H9 (cell line): ENCODE results near the gene MYO7B. TPM values are rescaled to one million over a fixed set of nuclear protein-coding genes. Genes with fewer than 3 reads are reported as not detected.

ENCODE experiments used
- DNase-seq: peaks from one replicate; pipeline ENCODE4 v3.0.0-alpha.2; 2017
- H2AFZ ChIP-seq: one replicate; pipeline ENCODE4 v1.6.1; 2013; ENCODE audit warnings: mild to moderate bottlenecking, low read length, control low read depth, moderate library complexity
- H2AK5ac ChIP-seq: 2 replicates; pipeline ENCODE4 v1.6.1; 2013; ENCODE audit warnings: low read length, control low read depth, mixed read lengths; ENCODE audit not compliant: insufficient read length
- H2BK120ac ChIP-seq: one replicate; pipeline ENCODE4 v1.6.1; 2013; ENCODE audit warnings: low read depth, mild to moderate bottlenecking, low read length, control low read depth, inconsistent platforms; ENCODE audit not compliant: poor library complexity, severe bottlenecking
- H2BK12ac ChIP-seq: 2 replicates; pipeline ENCODE4 v1.6.1; 2013; ENCODE audit warnings: low read length, control low read depth, mixed read lengths, low read depth; ENCODE audit not compliant: insufficient read length
- H2BK15ac ChIP-seq: 2 replicates; pipeline ENCODE4 v1.6.1; 2013; ENCODE audit warnings: low read depth, low read length, control low read depth
- H2BK20ac ChIP-seq: one replicate; pipeline ENCODE4 v1.6.1; 2013; ENCODE audit warnings: low read depth, mild to moderate bottlenecking, low read length, control low read depth, inconsistent platforms; ENCODE audit not compliant: poor library complexity, severe bottlenecking
- H2BK5ac ChIP-seq: 2 replicates; pipeline ENCODE4 v1.6.1; 2013; ENCODE audit warnings: low read length, control low read depth, mixed read lengths; ENCODE audit not compliant: insufficient read length
- H3K14ac ChIP-seq: 2 replicates; pipeline ENCODE4 v1.6.1; 2013; ENCODE audit warnings: low read length, control low read depth; ENCODE audit not compliant: insufficient read depth
- H3K18ac ChIP-seq: 2 replicates; pipeline ENCODE4 v1.6.1; 2013; ENCODE audit warnings: low read depth, mild to moderate bottlenecking, mixed read lengths, low read length, control low read depth; ENCODE audit not compliant: insufficient read length
- H3K23ac ChIP-seq: 2 replicates; pipeline ENCODE4 v1.6.1; 2013; ENCODE audit warnings: low read length, control low read depth, mixed read lengths, low read depth; ENCODE audit not compliant: insufficient read length
- H3K23me2 ChIP-seq: 2 replicates; pipeline ENCODE4 v1.6.1; 2013; ENCODE audit warnings: low read depth, mild to moderate bottlenecking, mixed read lengths, low read length, control low read depth; ENCODE audit not compliant: insufficient read length, poor library complexity, severe bottlenecking
- H3K27ac ChIP-seq: 2 replicates; pipeline ENCODE4 v1.5.1; 2013; ENCODE audit warnings: low read length, control low read depth, mixed read lengths, low read depth; ENCODE audit not compliant: insufficient read length
- H3K27me3 ChIP-seq: 2 replicates; pipeline ENCODE4 v1.6.1; 2013; ENCODE audit warnings: low read length, control low read depth, inconsistent platforms; ENCODE audit not compliant: insufficient read depth
- H3K4ac ChIP-seq: 2 replicates; pipeline ENCODE4 v1.6.1; 2013; ENCODE audit warnings: low read depth, mild to moderate bottlenecking, control low read depth, inconsistent platforms, low read length, moderate library complexity
- H3K4me1 ChIP-seq: 2 replicates; pipeline ENCODE4 v1.6.1; 2013; ENCODE audit warnings: low read length, control low read depth, inconsistent platforms; ENCODE audit not compliant: insufficient read depth
- H3K4me2 ChIP-seq: 2 replicates; pipeline ENCODE4 v1.6.1; 2013; ENCODE audit warnings: low read length, control low read depth, mixed read lengths; ENCODE audit not compliant: insufficient read length, insufficient read depth
- H3K56ac ChIP-seq: 2 replicates; pipeline ENCODE4 v1.6.1; 2013; ENCODE audit warnings: low read depth, mild to moderate bottlenecking, mixed read lengths, low read length, control low read depth; ENCODE audit not compliant: insufficient read length
- H3K79me1 ChIP-seq: 2 replicates; pipeline ENCODE4 v1.6.1; 2013; ENCODE audit warnings: low read depth, mild to moderate bottlenecking, moderate library complexity, low read length, control low read depth, inconsistent platforms; ENCODE audit not compliant: insufficient read depth, poor library complexity, severe bottlenecking
- H3K79me2 ChIP-seq: 2 replicates; pipeline ENCODE4 v1.6.1; 2013; ENCODE audit warnings: low read length, control low read depth, inconsistent platforms; ENCODE audit not compliant: insufficient read depth
- H3K9ac ChIP-seq: 2 replicates; pipeline ENCODE4 v1.6.1; 2013; ENCODE audit warnings: low read length, control low read depth, mixed read lengths; ENCODE audit not compliant: insufficient read length; ENCODE audit errors: extremely low read depth
- H3K9me3 ChIP-seq: one replicate; pipeline ENCODE4 v1.6.1; 2013; ENCODE audit warnings: low read depth, low read length, inconsistent platforms; ENCODE audit not compliant: control insufficient read depth
- H3T11ph ChIP-seq: one replicate; pipeline ENCODE4 v1.6.1; 2013; ENCODE audit warnings: mild to moderate bottlenecking, low read length, control low read depth, inconsistent platforms
- H4K20me1 ChIP-seq: one replicate; pipeline ENCODE4 v1.6.1; 2013; ENCODE audit not compliant: control insufficient read depth, insufficient read length, insufficient read depth
- H4K5ac ChIP-seq: 2 replicates; pipeline ENCODE4 v1.6.1; 2013; ENCODE audit warnings: low read depth, mild to moderate bottlenecking, mixed read lengths, low read length, control low read depth; ENCODE audit not compliant: insufficient read length
- H4K8ac ChIP-seq: replicated peaks from 2 replicates; pipeline ENCODE4 v1.6.1; 2013; ENCODE audit warnings: low read length, control low read depth, mixed read lengths, low read depth; ENCODE audit not compliant: insufficient read length
- H4K91ac ChIP-seq: 2 replicates; pipeline ENCODE4 v1.6.1; 2013; ENCODE audit warnings: low read depth, mild to moderate bottlenecking, moderate library complexity, mixed read lengths, low read length, control low read depth; ENCODE audit not compliant: insufficient read length
- H3K27ac Mint-ChIP-seq, 3 experiments: 2 replicates in 2 of 3; 3 replicates in 1 of 3; pipeline ENCODE4 v1.8.0; 2020 to 2021; ENCODE audit warnings: mixed read lengths in 3 of 3, mild to moderate bottlenecking in 1 of 3, moderate library complexity in 1 of 3
- H3K27me3 Mint-ChIP-seq: 2 replicates; pipeline ENCODE4 v1.8.0; 2021; ENCODE audit warnings: low read depth, mild to moderate bottlenecking, moderate library complexity, mixed read lengths
- H3K36me3 Mint-ChIP-seq, 3 experiments: 2 replicates in 2 of 3; 3 replicates in 1 of 3; pipeline ENCODE4 v1.8.0; 2020 to 2021; ENCODE audit warnings: low read depth in 3 of 3, mixed read lengths in 3 of 3; ENCODE audit not compliant: insufficient read depth in 1 of 3
- H3K4me1 Mint-ChIP-seq, 2 experiments: 2 replicates each; pipeline ENCODE4 v1.8.0; 2020; ENCODE audit warnings: mixed read lengths in 2 of 2
- H3K4me3 Mint-ChIP-seq, 2 experiments: 2 replicates in 1 of 2; 3 replicates in 1 of 2; pipeline ENCODE4 v1.8.0; 2020 to 2021; ENCODE audit warnings: mild to moderate bottlenecking in 2 of 2, mixed read lengths in 2 of 2, moderate library complexity in 1 of 2
- H3K9me3 Mint-ChIP-seq, 2 experiments: 2 replicates in 1 of 2; 3 replicates in 1 of 2; pipeline ENCODE4 v1.8.0; 2020; ENCODE audit warnings: mild to moderate bottlenecking in 2 of 2, mixed read lengths in 2 of 2, moderate library complexity in 1 of 2
- CTCF ChIP-seq: fragments of 200-600 bp; sonication (generic); conservative IDR thresholded peaks from 3 replicates; pipeline ENCODE4 v1.8.0; 2021; ENCODE audit warnings: antibody characterized with exemption, mild to moderate bottlenecking
- WGBS: extraction: QIAGEN DNeasy Blood & Tissue Kit; methylation state at CpG from one replicate; pipeline ENCODE4 v1.1.7; 2013; ENCODE audit warnings: missing lambda C conversion rate, low lambda C conversion rate, mixed read lengths; ENCODE audit not compliant: insufficient read length; ENCODE audit errors: extremely low coverage; 5-methylcytosine and 5-hydroxymethylcytosine counted together
- total RNA-seq: library from RNA; stranded (reverse); gene quantifications from 2 replicates; pipeline ENCODE4 v1.2.1, GENCODE V29; 2021

Gene MYO7B
- total RNA-seq, 1 experiment from 2014 or later = not detected

GRCh38 chr2:127490283-127490682 is 45.2 kb upstream of the MYO7B start:
- H3K36me3 Mint-ChIP-seq = peaks cover 51 to 92% (median 81%) of the 10 kb centered on the region in 3 experiments; a peak in 6 of 7 replicates
- no peak overlapping the region for H2BK12ac ChIP-seq
- H3K14ac ChIP-seq = no peak overlapping the region
- no peak overlapping the region for H3K27ac Mint-ChIP-seq
- TF ChIP-seq CTCF = no peak
- no peak overlapping the region for H2AK5ac ChIP-seq
- no peak overlapping the region for H3K9ac ChIP-seq
- no peak for DNase-seq
- no peaks in the 10 kb centered on the region for H3K27me3 Mint-ChIP-seq
- no peaks in the 10 kb centered on the region for H4K20me1 ChIP-seq
- no peak overlapping the region for H4K8ac ChIP-seq
- H4K91ac ChIP-seq = no peak overlapping the region
- no peak overlapping the region for H2AFZ ChIP-seq
- H2BK20ac ChIP-seq = no peak overlapping the region
- H3K23ac ChIP-seq = no peak overlapping the region
- no peaks in the 10 kb centered on the region for H3K4me1 Mint-ChIP-seq
- no peak overlapping the region for H2BK5ac ChIP-seq
- H3K4me2 ChIP-seq = no peak overlapping the region
- no peak overlapping the region for H3K18ac ChIP-seq
- H2BK120ac ChIP-seq = no peak overlapping the region
- H3K23me2 ChIP-seq = no peaks in the 10 kb centered on the region
- WGBS = no CpG with 5 or more reads among the region's 4 CpGs
- H3K27me3 ChIP-seq = no peaks in the 10 kb centered on the region
- H3K4me3 Mint-ChIP-seq = no peak overlapping the region
- no peak overlapping the region for H3K27ac ChIP-seq
- no peak overlapping the region for H2BK15ac ChIP-seq
- H4K5ac ChIP-seq = no peak overlapping the region
- H3K79me1 ChIP-seq = no peaks in the 10 kb centered on the region
- no peak overlapping the region for H3T11ph ChIP-seq
- no peak overlapping the region for H3K4ac ChIP-seq
- H3K79me2 ChIP-seq = no peaks in the 10 kb centered on the region
- H3K56ac ChIP-seq = no peak overlapping the region
- H3K9me3 ChIP-seq = no peaks in the 10 kb centered on the region
- H3K4me1 ChIP-seq = no peaks in the 10 kb centered on the region
- no peaks in the 10 kb centered on the region for H3K9me3 Mint-ChIP-seq
